GM18520 (cell line): ENCODE measurements around the gene PPFIBP1.
"Not testable (repeated sequence)": the region's sequence is repeated elsewhere in the genome, so short reads cannot be mapped to it uniquely, and the experiment has no call there.

Source experiments
- ATAC-seq: cut with Tn5 transposase; IDR thresholded peaks from one replicate; pipeline ENCODE4 v1.9.1; 2021; ENCODE audit not compliant: unreplicated experiment

The PPFIBP1 gene

GRCh38 chr12:27541031-27541719, 17.2 kb downstream of the PPFIBP1 start:
- ATAC-seq, result no peak

GRCh38 chr12:27542628-27543027, 18.6 kb downstream of the PPFIBP1 start:
- no peak for ATAC-seq

- not testable (repeated sequence) for ATAC-seq
Observed at GRCh38 chr12:27544858-27545257, 20.9 kb downstream of the PPFIBP1 start.

GRCh38 chr12:27545665-27546064, 21.7 kb downstream of the PPFIBP1 start:
- ATAC-seq, result no peak

GRCh38 chr12:27547592-27547991, 23.6 kb downstream of the PPFIBP1 start:
- no peak for ATAC-seq

DNA sequence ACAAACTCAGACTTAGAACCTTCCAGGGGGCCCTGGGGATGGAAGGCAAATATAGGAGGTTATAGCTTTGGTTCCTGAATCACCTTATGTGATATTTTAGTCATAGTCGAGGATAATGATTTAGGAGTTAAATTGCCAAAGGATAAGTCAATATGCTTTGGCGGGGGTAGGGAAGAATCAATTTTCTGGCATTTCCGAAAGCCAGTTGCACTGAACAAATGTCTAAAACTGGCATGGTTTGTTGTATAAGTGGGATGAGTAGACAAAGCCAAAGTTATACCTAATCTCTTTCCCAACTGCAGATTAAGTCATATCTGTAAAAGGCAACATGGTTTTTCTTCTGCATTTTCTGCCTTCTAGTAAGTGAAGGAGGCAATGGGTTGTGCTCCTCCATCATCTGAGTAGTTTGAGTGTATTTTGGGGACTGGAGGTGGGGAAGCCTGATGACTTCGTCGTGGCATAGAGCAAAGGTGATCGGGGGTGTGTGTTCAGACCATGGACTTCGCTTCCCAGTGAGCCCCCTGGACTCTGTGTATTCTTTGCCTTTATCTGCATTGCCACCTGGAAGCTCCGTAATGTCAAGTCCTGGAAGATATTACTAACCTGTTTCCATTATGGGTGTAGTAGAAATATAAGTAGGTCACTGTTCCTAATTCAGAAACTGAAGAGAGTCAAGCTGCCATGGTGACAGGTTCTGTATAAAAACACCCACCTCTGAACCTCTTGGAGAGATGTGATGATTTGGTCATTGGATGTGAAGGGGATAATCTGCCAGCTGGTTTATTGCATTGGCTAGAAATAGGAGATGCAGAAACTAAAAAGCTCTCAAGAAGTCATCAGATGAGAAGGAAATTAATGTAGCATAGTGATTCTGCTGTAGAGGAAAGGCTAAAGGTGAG, 24.5 kb downstream of the PPFIBP1 start:
- no peak for ATAC-seq

GRCh38 chr12:27549236-27549800, 25.3 kb downstream of the PPFIBP1 start:
- ATAC-seq, result no peak

DNA sequence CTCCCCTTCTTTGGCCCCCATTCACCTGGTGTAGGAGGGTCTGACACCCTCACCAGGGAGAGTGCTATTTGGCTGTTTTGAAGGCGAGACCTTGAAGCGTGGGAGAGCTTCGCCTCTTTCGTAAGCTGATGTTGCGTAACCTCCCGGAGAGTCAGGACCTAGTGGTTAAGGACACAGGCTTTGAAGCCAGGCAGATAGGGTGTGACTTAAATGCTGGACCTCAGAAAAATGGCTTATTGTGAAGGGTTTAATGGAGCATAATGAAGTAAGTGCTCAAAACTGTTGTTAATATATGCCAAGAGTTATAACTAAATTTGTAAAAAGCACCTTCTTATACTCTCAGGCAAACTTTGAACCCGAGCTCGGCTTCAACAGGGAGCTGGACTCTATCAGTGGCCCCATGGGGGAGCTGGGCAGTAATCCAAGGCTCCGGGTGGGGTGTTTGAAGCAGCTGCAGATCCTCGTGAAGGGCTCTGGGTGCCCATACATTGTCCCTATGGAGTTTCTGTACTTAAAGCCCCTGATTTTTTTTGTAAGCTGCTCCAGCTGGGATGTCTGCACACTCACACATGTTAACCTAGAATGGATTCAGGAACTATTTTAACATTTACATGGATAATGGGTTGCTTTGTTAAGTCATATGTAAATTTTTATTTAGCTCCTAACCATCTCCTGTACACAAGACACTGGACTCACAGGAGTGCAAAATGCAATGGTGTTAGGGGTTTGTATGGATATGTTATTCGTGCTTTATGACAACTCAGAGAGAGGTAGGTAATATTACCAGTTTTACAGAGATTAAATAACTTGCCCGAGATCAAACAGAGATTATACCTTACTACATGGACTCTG, 26.0 kb downstream of the PPFIBP1 start:
- no peak for ATAC-seq

GRCh38 chr12:27550653-27550975, 26.6 kb downstream of the PPFIBP1 start:
- ATAC-seq, result no peak

DNA sequence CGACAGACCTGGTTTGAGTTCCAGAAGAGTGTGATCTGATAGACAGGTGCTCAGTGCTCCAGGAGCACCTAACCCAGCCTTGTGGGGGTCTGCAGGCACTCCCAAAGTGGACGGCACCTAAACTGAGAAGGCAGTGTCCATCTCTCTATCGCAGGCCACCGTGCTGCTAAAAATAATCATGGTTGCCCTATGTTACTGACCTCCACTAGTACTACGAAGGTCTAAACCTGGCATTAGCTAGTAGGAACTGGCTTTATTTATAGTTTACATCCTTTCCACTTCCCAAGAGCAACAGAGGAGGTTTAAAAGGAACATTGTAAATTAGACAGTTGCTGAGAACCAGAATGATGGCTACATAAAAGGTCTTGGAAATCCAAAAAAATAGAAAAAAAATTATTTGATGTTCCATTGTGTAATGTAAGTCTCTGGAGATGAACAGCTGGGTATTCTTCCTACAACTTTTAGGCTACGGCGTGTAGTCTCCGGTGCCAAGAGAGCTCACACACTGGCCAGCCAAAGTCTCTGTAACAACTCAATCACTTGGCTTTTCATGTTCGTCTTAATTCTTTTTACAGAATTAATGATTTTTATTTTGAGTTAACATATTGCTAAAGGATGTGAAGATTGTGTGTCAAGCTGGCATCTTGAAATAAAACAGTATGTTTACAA, 27.3 kb downstream of the PPFIBP1 start:
- no peak for ATAC-seq

- ATAC-seq, result no peak
Observed at GRCh38 chr12:27552235-27552634, 28.2 kb downstream of the PPFIBP1 start.

- no peak for ATAC-seq
Observed at GRCh38 chr12:27552886-27553560, 29.0 kb downstream of the PPFIBP1 start.

- no peak for ATAC-seq
Observed at GRCh38 chr12:27553941-27554340, 29.9 kb downstream of the PPFIBP1 start.

- no peak for ATAC-seq
Observed at GRCh38 chr12:27554421-27555186, 30.6 kb downstream of the PPFIBP1 start.

GRCh38 chr12:27555361-27555760, 31.4 kb downstream of the PPFIBP1 start:
- no peak for ATAC-seq

GRCh38 chr12:27555925-27556778, 32.1 kb downstream of the PPFIBP1 start:
- no peak for ATAC-seq

DNA sequence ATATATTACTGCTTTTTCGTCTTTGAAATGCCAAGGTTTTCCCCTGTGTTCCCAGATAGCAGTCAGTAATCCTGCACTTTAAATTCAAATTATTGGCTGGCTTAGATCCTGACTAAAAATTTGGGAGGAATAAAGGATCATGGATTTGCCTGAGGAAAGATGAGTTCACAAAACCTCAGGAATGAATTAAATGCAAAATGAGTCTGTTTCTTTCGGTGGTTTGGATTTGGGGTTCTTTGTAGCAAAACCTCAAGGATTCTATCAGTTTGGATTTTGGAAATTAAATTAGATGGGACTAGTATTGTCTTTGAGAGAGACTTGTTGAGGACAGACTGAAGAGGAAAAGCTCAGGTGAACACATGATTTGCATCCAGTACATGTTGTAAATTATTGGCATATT, 36.1 kb downstream of the PPFIBP1 start:
- ATAC-seq, result no peak
